NCI-H510A treated with DMSO at 0.1 percent for 48 hours (cell line): Measurements from ENCODE around the gene KRTCAP2.
A peak's percentile ranks its signal among the peaks of the same experiment; 100 is the strongest.

Source experiments
- DNase-seq: peaks from one replicate; lab custom pipeline; 2025; lab: John Stamatoyannopoulos, UW

Gene KRTCAP2

DNA sequence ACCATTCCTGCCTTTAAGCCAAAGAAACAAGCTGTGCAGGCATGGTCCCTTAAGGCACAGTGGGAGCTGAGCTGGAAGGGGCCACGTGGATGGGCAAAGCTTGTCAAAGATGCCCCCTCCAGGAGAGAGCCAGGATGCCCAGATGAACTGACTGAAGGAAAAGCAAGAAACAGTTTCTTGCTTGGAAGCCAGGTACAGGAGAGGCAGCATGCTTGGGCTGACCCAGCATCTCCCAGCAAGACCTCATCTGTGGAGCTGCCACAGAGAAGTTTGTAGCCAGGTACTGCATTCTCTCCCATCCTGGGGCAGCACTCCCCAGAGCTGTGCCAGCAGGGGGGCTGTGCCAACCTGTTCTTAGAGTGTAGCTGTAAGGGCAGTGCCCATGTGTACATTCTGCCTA is 38.8 kb downstream of the KRTCAP2 start:
- DNase-seq: no peak

DNA sequence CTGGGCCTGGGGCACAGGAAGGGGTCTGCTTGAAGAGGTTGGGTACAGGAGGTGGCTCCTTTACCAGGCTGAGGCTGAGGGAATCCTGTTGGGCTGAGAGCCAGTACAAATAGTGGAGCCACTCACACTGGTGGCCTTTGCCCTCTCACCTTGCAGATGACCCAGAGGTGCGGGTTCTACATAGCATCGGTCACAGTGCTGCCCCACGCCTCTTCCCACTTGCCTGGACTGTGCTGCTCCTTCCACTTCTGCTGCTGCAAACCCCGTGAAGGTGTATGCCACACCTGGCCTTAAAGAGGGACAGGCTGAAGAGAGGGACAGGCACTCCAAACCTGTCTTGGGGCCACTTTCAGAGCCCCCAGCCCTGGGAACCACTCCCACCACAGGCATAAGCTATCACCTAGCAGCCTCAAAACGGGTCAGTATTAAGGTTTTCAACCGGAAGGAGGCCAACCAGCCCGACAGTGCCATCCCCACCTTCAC is 39.3 kb downstream of the KRTCAP2 start:
- DNase-seq: no peak

DNA sequence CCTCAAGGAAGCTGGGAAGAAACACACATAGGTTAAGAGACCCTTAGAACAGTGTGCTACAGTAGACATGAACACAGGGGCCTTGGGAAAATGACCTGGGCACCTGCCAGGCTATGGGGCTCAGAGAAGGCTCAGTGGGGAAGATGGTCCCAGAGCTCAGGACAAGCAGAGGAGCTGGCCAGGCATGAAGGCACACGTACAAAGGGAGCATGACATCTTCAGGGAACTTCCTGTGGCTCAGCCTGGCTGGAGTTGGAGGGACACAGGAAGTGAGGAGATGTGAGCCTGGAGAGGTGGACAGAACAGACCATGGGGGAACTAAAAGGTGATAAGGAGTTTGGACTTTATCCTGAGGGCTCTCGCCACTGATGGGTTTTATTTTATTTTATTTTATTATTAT is 41.2 kb downstream of the KRTCAP2 start:
- no peak for DNase-seq

DNA sequence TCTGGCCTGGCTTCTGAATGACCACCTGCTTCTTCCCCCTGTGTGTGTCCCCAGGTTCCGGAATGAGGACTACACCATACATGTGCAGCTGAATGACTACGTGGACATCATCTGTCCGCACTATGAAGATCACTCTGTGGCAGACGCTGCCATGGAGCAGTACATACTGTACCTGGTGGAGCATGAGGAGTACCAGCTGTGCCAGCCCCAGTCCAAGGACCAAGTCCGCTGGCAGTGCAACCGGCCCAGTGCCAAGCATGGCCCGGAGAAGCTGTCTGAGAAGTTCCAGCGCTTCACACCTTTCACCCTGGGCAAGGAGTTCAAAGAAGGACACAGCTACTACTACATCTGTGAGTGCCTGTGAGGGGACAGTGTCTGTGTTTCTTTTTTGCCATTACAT is 41.8 kb downstream of the KRTCAP2 start:
- no peak for DNase-seq

DNA sequence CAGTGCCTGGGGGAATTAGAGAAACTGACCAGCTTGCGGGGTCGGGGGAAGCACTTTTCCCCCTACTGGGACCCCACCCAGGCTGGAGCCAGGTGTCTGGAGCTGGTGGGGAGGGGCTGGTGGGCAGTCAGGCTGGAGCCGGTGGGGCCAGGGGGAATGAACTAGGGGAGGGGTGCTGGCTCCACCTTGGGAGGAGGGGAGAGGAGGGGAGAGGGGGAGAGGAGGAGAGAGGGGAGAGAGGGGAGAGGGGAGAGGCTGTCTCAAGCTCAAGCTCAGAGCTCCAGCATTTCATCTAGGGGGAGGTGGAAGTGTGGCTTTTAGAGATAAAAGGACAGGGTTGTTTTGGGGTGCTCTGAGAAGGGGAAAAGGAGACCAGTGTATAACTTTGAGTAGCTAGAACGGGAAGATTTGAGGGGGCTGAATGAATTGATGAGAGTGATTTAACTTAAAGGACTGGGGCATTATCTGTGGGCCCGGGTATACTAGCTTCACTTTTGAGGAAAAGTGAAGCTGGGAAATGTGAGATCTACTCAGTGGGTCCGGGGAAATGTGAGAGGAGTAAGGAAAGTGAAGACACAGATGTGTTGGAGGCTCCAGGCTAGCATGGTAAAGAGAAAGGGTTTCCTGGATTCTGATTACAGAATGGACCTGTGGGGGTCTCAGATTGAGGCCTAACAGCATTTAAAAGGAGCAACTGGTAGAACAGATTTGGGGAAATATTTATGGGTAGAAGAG is 42.7 kb downstream of the KRTCAP2 start:
- DNase-seq: no peak

DNA sequence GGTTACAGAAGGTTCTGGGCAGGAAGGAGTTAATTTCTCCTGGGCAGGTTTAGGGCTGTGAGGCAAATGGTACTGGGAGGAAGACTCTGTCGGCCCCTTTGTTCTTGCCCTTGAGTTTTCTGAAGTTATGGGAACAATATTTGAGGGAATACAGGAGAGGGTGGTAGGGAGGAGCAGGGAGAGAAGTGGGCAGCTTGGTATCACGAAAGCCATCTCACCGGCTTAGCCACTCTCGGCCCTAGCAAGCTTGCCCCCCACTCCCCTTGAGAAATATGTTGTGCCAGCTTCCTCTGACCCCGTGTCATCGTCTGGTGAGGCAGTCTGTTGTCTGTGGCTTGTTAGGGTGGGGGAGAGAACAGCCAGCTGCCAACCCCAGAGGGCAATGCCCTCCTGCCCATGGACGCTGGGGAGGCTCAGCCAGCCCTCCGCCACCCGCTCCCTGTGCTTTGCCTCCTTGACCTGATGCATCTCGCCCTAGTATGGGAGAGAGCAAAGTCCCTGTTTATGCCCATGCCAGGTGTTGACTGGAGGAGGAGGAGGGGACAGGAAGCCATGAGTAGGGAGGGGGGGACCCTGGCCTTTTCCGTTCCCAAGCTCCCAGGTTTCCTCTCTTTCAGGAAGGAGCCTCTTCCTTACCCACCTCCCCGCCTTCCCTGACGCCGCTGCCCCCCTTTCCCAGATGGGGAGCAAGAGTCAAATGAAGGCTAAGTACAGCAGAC is 44.2 kb downstream of the KRTCAP2 start:
- DNase-seq: peak; percentile 77

DNA sequence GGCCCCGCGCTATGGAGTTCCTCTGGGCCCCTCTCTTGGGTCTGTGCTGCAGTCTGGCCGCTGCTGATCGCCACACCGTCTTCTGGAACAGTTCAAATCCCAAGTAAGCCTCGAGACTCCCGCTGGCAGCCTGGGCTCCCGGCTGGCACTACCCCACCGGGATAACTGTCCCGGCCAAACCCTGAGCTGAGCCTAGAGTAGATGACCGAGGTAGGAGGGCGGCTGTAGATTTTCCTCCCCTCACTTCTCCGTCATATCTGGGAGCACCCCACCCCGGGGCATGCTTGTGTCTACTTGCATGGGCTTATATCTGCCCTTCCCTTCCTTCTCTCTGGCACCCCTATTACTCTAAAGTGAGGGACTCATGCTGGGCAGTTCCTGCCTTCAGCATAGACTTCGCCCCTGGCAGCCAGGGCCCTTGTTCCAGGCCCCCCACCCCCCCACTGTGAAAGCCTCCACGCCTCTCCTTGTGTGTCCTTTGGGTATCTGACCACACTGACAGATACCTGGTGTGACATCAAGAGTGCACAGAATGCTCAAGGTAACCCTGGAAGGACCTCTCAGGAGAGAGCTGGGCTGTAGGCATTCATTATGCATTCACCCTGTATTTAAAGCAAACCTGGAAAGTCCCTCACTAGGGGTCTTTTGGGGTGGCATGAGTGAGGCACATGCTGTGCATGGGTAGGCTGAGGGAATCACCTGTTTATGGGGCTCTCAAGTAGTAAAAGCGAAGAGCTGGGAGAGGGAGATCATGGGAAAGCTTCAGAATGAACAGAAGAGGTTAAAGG is 44.9 kb downstream of the KRTCAP2 start:
- no peak for DNase-seq

DNA sequence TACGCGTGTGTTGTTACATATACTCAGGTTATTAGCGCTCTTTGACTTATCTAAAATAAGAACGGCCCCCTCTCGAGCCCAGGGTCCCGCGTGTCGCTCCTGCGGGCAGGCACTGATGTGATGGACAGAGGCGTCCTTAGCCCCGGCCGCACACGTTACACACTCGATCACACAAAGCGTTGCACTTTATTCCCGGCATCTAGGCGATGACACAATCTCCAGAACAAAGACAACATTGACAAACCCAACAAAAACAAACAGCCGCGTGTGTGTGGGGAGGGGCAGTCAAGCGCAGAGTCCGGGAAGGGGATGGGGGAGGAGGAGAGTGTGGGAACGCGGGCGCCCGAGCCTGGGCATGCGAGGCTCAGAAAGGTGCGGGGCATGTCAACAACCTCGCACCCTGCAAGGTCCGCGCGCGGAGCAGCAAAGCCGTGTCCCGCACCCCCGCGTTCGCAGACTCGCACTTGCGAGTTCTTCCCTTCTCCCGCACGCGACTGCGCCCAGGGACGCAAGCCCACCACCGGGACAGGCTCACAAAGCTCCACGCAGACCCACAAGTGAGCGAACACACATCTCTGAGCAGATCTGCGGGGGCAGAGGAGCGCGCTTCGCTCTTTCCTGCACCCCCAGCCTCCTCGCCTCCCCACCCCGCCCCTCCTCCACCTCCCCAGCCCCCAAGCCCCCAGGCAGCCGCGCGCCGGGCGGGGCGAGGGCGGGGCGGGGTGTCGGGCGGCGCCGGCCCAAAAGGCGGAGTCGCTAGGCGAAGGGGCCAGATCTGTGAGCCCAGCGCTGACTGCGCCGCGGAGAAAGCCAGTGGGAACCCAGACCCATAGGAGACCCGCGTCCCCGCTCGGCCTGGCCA is 45.8 kb downstream of the KRTCAP2 start, which contains the start of gene EFNA1:
EFNA1 (plus strand) TSS at position 772 of the 862 bp plus-strand sequence. CDS start 102 bp downstream, outside the sequence.
- DNase-seq: peak; percentile 59

DNA sequence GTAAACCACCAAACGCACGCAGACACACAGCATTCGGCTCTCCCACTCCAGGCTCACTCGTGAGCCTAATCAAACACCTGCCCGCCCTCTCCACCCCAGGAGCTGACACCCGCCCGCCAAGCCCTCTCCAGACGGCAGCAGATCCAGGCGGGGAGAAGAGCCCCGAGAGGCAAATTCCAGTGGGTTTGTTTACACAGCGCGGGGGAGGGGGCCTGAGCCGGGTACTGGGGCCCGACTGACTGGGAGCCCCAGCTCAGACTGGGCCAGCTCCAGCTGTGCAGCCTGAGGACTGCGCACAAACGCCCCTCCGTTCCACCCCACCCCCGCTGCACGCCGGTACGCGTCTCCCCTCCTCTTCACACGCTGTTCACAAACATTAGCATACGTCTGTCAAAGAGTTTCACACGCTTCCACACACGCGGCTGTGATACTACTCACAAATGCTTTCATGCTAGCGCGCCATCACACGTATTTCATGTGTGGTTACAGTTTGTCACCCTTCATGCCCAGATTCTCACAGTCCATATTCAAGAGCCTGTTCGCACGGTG is 46.5 kb downstream of the KRTCAP2 start:
- DNase-seq: peak; percentile 53

DNA sequence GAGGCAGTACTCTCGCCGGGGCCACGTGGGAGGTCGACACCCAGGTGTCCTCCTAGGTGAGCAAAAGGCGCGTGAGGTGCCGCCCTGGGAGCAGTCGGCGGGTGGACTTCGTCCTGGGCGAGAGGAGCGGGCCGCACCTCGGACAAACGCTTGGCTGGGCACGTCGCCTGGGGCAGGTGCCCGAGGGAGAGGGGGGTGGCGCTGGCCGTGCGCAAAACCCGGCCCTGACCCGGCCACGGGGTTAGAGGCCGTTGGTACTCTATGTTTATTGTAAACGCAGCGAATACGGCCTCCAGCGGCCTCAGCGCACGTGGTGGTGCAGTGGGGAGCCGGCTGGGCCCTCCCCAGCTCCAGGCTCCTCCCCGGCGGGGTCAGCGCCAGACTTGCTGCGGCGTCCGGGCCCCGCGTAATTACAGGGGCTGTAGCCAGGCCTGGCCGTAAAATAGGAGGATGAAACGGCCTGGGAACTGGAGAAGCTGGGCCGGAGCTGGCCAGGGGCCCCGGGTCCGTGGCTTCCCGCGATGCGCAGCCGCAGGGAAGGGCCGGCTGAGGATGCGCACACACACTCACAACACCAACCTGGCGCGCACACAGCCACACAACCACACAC is 47.1 kb downstream of the KRTCAP2 start:
- peak; percentile 53 for DNase-seq

DNA sequence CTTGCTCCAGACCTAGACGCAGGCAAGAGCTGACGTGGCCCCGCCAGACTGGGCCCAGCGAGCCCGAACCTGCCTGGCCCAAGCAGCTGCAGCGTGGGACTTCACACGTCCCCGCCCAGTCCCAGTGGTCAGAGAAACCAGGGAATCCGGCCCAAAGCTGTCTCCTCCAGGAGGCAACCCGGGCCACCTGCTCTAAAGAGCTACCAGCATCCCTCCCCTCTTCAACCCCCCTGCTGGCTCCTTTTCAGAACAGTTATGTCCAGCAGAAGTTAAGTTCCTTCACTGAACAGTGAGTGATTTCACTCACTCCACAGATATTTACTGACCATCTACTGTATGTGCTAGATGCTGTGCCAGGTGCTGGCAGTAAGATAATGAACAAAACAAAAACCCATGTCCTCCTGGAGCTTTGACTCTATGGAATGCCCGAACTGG is 47.6 kb downstream of the KRTCAP2 start:
- DNase-seq: no peak

DNA sequence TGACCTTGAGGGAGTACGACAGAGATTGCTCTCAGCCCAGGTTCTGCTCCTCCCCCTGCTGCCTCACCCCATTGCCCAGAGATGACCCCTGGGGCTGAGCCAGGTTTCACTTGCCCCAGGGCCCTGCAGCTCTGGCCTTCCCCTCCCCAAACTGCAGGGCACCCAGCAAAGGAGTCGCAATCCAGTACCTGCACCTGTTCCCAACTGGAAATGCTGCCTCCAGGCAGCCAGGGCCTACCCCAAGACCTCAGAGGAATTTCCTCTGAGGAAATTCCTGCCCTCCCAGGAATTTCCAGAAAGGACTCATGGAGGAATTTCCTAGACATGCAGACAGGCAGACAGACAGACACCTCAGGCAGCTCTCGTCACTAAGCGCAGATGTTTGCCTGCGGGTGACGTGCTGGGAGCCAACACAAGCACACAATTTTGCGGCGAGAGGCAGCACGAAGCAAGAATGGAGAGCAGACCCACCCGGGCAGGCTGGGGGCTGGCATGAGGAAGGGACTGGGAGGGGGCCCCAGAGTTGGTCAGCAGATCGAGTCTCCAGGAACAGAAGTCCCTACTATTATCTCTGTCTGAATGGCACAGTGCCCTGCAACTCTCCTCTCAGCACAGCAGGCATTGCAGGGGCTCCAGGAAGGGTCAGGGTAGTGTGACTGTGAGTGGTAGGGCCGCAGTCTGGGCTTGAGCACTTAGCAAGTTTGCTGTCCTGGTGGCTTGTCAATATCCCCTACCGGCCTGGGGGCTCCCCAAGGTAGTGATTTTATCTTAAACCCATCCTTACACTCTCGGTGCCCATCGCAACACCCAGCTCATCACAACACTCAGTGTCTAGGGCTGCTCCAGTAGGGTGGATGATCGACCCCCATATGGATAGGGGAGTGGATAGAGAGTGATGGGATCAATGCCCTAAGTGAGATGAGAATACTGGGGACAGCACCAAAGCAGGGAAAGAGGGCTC is 48.3 kb downstream of the KRTCAP2 start:
- DNase-seq: no peak

DNA sequence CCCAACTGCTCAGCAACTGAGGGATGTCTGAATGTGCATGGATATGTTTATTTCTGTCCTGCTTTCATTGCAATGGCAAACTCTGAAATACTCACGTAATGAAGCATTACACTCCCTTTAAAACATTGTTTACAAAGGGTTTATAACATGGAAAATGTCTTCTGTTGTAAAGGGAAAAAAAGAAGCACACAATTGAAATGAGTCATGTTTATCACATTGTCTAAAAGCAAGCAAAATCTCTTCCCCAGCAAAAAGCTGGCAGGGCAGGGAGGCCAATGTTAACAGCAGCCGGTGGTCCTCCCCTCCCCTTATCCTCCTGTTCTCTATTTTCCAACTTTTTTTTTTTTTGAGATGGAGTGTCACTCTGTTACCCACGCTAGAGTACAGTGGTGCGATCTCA is 49.3 kb downstream of the KRTCAP2 start:
- DNase-seq: no peak

DNA sequence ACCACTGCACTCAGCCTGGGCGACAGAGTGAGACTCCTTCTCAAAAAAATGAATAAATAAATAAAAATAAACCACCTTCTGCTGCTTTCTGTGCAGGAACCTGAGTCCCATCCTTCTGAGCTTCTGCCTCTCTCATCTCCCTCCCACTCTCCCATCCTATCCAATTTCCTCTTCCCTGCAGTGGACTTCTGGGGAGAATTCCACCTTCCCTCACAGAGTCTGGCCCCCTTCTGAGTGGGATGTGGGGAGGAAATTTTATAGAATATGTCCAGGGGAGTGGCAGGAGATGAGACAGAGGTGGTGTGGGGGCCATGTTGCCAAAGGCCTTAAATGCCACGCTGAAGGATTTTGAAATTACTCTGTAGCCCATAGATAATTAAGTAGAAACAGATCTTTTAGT is 50.8 kb downstream of the KRTCAP2 start:
- DNase-seq: no peak

DNA sequence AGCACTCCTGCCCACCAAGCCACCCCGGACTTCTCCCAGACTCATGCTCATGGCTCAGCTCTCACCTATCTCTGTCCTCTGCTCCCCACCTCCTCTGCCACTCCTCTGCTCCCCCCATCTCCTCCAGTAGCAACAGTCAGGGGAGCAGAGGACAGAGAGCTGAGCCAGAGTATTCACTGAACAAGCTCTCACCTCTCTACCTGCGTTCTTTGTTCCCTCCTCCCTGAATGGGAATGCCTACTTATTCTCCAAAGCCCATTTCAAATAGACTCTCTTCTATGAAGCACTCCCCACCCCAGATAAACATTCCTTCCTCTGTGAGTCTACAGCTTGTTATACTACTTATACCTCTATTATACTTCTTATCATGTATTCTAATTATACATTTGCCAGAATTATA is 51.9 kb downstream of the KRTCAP2 start:
- no peak for DNase-seq

DNA sequence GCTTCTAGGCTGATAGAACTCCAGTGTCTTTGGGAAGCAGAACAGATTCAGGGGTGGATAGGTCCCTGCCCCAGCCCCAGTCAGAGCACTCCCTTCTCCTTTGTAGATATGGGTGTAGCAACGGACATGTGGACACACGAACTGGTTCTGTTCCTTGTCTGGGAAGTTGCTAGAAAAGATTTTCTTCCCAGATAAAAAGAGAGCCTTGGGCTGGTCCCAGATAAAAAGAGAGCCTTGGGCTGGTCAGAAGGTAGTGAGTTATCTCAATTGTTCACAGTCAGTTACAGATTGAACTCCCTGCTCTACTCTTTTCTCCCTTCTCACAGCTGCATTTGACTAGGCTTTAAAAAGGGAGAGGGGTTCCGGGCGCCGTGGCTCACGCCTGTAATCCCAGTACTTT is 52.9 kb downstream of the KRTCAP2 start:
- DNase-seq: no peak
